ENCODE measurements around the gene SPOPL. TPM values are rescaled to one million over a fixed set of nuclear protein-coding genes. Genes with fewer than 3 reads are reported as not detected.

Gene SPOPL
- total and polyA plus RNA-seq, 10 of the 15 experiments (the other 5 are each of a cell fraction or from before 2014, with no cell fraction given), result 4.0 to 25.0 (median 11.5) TPM

GRCh38 chr2:138622613-138623012 is 121.0 kb downstream of the SPOPL start:
- Histone ChIP-seq H3K79me2 (ENCODE audit: control insufficient read depth, insufficient read depth, low read length) (no peaks in the 10 kb centered on the region), H3K4me3 (no peak overlapping the region), H3K4me2 (ENCODE audit: control insufficient read depth, insufficient read depth) (no peak overlapping the region), H2AFZ (ENCODE audit: control insufficient read depth, low read depth, low read length) (no peak overlapping the region), H3K27ac (ENCODE audit: control insufficient read depth, insufficient read depth) (no peak overlapping the region), H3K9ac (ENCODE audit: control insufficient read depth, insufficient read depth, low read length) (no peak overlapping the region), H3K36me3 (ENCODE audit: control insufficient read depth in 2 of 2, insufficient read depth in 2 of 2, low read length in 1 of 2) (no peaks in the 10 kb centered on the region), H3K27me3 (replicated peaks in 1 of 2; ENCODE audit: control insufficient read depth in 2 of 2, insufficient read depth in 2 of 2, low read length in 1 of 2) (no peaks in the 10 kb centered on the region), H3K4me1 (ENCODE audit: control insufficient read depth, insufficient read depth, low read length) (no peaks in the 10 kb centered on the region), H3K9me3 (replicated peaks; ENCODE audit: control insufficient read depth, insufficient read depth, low read length) (no peaks in the 10 kb centered on the region), H4K20me1 (ENCODE audit: control insufficient read depth, insufficient read depth) (no peaks in the 10 kb centered on the region)
- ChIA-PET SMC1A (ENCODE audit: uncharacterized antibody, unreplicated experiment) (interaction anchor here (0.7 to 1.2 kb wide), 5 partner anchors 100 to 923 kb away, joined by 3 read pairs; no protein-coding TSS in a partner anchor), RAD21 (ENCODE audit: unreplicated experiment) (interaction anchor here (1.1 to 1.3 kb wide), 2 partner anchors 136 to 148 kb away, joined by 3 read pairs; no protein-coding TSS in a partner anchor), CTCF (interaction anchor here (1.3 to 2.2 kb wide), 2 partner anchors 10 to 146 kb away, joined by 3 to 5 read pairs; no protein-coding TSS in a partner anchor), POLR2A (no interaction called here)
- TF ChIP-seq MTA3 (IDR thresholded peaks at IDR 0.05; ENCODE audit: borderline replicate concordance, low read length) (no peak), EP300 (IDR thresholded peaks at IDR 0.05; ENCODE audit: borderline replicate concordance in 1 of 2, control insufficient read depth in 1 of 2, low read depth in 2 of 2, low read length in 2 of 2) (no peak), IRF3 (IDR thresholded peaks at IDR 0.05) (no peak), KLF5 (IDR thresholded peaks at IDR 0.05; ENCODE audit: partially characterized antibody) (no peak), PKNOX1 (IDR thresholded peaks at IDR 0.05) (peak; percentile 73), POLR2A (IDR thresholded peaks at IDR 0.05; ENCODE audit: low read depth, low read length) (no peak), ATF3 (IDR thresholded peaks at IDR 0.05; ENCODE audit: borderline replicate concordance, extremely low read depth, low read depth, low read length) (no peak), ZZZ3 (IDR thresholded peaks at IDR 0.05; ENCODE audit: control insufficient read depth, insufficient read length, low read depth) (no peak), NRF1 (conservative IDR thresholded peaks at IDR 0.05; ENCODE audit: low read depth, low read length) (no peak), MXI1 (IDR thresholded peaks at IDR 0.05; ENCODE audit: low read depth, low read length) (no peak), IKZF1 (conservative IDR thresholded peaks at IDR 0.05) (no peak), JUNB (IDR thresholded peaks at IDR 0.05) (no peak), SPI1 (IDR thresholded peaks at IDR 0.05; ENCODE audit: borderline replicate concordance, insufficient read depth, low read depth, low read length) (peak; percentile 77)
- FAIRE-seq (peak; percentile 47), ATAC-seq (peak; percentile 49), DNase-seq (ENCODE audit: low read depth, low spot score) (no peak)
- WGBS (ENCODE audit: insufficient coverage, insufficient replicate concordance, low lambda C conversion rate, missing lambda C conversion rate), result 5% methylated on average over 3 of the region's 3 CpGs
- intact Hi-C loops (cut with micrococcal nuclease; ENCODE audit: unreplicated experiment) (no loop called here), in situ Hi-C loops (cut with MboI) (no loop called here)
- BruUV-seq (replicated peaks), result no TSS peak
